ENCODE results near the gene NDUFS5.
"Not testable (repeated sequence)": the region's sequence is repeated elsewhere in the genome, so short reads cannot be mapped to it uniquely, and the experiment has no call there.

Gene NDUFS5

DNA sequence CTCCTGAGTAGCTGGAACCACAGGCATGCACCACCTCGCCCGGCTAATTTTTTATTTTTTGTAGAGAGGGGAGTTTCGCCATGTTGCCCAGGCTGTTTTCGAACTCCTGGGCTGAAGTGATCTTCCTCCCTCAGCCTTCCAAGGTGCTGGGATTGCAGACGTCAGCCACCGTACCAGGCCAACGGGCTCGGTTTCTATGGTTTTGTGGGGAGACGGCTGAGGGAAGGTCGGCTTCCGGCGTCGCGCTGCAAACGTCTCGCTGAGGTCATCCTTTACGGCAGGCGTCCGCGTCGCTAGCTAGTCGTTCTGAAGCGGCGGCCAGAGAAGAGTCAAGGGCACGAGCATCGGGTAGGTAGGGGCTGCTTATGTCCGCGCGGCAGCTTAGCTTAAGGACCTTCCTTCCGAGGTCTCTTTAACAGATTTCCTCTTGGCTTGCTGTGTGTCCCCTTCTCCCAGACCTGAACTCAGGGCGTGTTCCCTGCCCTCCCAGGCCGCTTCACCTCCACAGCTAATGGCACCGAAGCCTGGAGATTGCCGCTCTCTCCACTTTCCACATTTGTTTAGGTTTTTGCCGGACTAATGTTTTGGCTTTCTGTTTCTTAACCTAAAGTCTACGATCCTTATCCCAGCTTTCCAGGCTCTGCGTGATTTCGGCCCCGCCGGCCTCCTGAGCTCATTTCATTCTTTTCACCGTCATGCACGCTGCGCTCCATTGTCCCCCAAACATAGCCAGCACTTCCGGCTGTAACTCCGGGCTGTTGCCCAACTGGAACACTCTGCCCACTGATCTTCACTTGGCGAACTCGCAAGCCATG, at the start of gene NDUFS5:
Gene NDUFS5, plus strand, starts transcription at position 300 of the 815 bp plus-strand sequence. CDS start 2,375 bp downstream, outside the sequence.
- DNase-seq (ENCODE audit: low read depth): peak; percentile 93

DNA sequence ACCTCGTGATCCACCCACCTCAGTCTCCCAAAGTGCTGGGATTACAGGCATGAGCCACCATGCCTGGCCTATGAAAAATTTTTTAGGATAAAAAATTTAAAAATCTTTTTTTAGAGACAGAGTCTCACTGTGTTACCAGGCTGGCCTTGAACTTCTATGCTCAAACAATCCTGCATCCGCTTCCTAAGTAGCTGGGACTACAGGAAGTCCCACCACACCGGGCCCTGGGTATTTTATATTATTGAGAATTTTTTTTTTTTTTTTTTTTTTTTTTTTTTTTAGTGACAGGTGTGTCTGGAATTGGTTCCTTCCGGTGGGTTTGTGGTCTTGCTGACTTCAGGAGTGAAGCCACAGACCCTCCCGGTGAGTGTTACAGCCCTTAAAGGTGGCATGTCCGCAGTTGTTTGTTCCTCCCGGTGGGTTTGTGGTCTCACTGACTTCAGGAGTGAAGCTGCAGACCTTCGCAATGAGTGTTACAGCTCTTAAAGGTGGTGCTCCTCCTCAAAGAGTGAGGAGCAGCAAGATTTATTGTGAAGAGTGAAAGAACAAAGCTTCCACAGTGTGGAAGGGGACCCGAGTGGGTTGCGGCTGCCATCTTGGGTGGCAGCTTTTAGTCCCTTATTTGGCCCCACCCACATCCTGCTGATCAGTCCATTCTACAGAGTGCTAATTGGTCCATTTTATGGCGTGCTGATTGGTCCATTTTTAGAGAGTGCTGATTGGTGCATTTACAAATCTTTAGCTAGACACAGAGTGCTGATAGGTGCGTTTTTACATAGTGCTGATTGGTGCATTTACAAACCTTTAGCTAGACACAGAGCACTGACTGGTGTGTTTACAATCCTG, 48.5 kb upstream of the NDUFS5 start:
- DNase-seq (ENCODE audit: low read depth): not testable (repeated sequence)

DNA sequence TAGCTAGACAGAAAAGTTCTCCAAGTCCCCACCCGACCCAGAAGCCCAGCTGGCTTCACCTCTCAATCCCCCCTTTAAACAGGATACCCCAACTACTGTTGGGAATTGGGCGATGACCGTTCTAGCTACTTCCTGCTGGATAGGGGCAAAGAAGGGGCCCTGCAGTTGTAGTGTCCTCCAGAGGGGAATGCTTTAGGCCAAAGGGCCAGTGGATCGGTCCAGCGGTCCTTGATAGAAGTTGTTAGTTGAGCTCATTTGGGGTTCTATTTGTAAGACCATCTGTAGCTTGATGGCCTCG, 48.0 kb upstream of the NDUFS5 start:
- DNase-seq (ENCODE audit: low read depth): not testable (repeated sequence)

DNA sequence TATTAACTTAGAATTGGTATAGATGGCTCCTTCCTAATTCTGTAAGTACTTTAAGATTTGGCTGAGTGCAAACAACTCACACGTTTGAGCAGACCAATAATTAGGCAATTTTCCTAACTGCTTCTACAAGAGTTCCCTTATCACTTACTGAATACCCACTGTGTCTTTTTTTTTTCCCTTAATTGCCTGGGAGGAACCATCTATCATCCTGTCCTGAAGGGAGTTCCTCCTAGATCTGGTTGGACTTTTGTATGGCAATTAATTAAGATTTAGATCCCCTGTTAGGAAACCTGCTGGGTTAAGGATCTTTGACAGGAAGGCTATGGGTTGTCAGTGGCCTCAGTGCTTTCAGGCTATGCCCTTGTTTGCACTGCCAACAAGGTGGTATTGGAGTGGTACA, 46.8 kb upstream of the NDUFS5 start:
- not testable (repeated sequence) for DNase-seq (ENCODE audit: low read depth)

DNA sequence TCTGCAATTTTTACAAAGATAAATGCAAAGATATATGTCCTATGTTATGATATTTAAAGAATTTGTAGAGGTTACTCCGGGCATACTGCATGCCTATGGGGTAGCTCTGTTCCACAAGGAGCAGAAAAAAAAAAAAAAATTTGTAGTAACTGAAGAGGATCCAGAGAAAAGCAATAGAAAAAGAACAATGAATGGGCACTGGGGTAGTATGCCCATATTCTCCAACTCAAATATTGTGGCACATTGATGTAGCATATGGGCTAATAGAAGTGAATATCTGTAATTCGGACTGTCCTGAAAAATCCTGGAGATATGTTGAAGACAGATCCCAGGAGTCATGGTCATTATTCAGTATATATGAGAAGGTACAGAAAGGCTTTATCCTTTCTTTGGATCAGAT, 36.2 kb upstream of the NDUFS5 start:
- no peak for DNase-seq (ENCODE audit: low read depth)

DNA sequence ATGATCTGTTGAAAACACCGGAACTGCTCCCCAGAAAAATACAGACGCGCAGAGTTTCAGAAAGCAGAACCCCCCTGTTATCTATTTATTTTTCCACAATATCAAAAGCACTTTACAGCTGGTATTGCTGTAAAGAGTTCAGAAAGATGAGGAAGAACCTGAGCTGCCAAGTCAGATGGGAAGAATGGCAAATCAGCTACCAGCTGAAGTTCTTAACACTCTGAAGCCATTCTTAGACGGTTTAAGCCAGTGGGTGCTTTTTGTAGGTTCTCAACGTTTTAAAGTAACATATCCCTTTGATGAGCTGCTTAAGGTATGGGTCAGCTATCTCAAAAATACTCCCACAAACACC, 35.8 kb upstream of the NDUFS5 start:
- peak; percentile 40 for DNase-seq (ENCODE audit: low read depth)

DNA sequence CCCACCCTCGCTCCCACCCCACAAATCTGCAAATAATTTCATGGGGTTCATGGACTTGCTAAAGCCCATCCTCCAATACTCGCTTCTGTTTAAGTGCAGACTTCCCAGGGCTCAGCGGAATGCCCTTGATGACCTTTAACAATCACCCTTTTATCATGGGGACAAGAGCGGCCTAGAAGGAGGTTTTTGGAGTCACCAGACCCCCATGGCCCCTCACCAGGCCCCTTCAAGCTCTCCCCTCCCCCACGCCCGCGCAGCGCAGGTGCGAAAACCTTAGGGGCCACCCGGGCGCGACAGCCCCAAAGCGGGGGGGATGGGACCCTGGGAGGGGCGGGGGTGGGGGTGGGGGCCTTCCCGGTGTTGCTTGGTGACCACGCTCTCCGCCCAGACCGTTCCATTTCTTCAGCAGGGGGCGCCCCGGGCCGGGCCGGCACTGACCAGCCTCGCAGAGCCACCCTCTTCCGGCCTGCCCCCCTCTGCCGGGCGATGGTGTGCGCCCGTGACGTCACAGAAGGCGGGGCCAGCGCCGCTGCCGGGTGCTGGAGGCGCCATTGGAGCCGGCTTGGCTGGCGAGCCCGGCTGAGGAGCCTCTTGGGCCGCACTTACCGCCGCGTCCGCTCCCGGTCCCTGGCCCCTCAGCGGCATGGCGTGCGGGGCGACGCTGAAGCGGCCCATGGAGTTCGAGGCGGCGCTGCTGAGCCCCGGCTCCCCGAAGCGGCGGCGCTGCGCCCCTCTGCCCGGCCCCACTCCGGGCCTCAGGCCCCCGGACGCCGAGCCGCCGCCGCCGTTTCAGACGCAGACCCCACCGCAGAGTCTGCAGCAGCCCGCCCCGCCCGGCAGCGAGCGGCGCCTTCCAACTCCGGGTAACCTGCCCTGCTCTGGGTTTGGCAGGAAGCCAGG, 35.2 kb upstream of the NDUFS5 start, which contains the start of gene AKIRIN1:
Gene AKIRIN1, plus strand, starts transcription at position 539 of the 900 bp plus-strand sequence. Its CDS starts 105 bp downstream, at position 644.
- peak; percentile 95 for DNase-seq (ENCODE audit: low read depth)

DNA sequence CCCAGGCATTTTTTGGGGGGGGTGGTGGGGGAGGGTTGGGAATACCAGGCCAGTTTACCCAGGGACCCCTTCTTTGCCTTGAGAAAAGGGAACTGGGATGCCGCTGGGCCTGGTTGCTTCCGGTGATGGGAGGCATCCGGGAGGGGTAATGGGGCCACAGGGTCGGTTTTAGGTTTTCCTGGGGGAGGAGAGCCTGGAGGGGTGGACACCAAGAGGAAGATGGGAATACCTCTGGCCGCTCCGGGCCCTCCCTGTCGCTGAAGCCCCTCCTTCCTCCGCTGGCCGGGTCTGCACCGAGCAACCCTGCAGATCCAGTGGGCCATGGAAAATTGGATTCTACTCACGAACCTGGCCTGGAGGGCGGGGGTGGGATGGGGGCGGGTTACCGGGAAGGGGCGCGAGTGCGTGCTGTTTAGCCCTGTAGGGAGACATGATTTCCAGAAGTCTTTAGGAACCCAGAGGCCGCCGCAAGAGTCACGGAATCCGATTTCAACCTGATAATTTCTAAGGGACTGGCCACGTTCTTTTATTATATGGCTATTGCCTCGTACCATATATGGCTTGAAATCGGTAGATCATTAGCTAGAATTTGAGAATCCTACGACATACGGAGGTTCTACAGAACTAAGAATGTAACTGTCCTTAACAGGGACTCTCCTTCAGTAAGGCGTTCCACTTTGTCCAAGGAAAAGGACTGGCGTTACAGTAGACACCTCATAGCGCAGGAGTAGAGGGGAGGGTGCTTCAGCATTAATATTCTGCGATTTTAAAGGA, 34.3 kb upstream of the NDUFS5 start:
- DNase-seq (ENCODE audit: low read depth): peak; percentile 56

DNA sequence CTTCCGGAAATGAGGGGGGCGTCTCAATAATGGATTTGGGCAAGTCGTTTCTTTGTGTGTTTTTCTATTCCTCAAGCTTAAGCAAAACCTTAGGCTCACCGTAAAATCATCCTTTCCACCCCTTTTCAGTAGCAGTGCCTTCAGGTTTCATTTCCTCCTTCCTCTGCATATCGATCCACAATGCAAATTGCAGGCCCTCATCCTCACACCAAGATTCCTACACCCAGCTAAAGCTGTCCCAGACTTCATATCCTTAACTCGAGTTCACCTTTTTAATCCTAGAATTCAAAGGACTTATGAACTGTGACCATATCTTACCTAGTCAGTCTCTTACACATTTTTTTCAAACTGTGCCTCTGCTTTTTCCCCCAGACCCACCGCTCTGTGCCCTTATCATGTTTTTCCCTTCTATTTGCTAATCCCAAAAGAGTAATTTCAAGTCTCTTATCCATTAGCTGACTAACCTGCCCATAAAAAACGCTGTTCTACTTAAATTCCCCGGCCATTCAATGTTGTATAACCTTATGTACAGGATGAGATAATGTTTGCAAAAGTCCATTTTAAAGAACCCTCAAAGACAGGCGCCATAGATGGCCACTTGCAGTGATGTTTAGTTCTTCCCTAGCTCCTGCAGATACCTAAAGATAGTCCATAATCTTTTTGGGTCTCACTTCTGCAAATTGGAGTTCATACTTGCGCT, 33.6 kb upstream of the NDUFS5 start:
- DNase-seq (ENCODE audit: low read depth): no peak

DNA sequence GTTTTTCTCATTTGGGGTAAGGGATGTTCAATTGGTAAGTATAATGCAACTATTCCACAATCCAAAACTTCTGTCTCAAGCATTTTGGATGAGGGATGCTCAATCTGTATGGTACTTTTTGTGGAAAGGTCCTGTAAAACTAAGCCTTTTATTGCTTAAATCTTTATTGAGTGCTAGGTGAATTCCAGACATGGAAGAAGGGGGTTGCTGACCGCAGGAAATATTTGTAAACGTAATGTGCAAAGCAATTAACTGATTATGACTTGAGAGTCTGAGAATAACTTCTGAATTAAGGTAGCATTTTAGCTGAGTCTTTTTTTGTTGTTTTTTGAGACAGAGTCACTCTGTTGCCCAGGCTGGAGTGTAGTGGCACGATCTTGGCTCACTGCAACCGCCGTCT, 32.0 kb upstream of the NDUFS5 start:
- DNase-seq (ENCODE audit: low read depth): no peak

DNA sequence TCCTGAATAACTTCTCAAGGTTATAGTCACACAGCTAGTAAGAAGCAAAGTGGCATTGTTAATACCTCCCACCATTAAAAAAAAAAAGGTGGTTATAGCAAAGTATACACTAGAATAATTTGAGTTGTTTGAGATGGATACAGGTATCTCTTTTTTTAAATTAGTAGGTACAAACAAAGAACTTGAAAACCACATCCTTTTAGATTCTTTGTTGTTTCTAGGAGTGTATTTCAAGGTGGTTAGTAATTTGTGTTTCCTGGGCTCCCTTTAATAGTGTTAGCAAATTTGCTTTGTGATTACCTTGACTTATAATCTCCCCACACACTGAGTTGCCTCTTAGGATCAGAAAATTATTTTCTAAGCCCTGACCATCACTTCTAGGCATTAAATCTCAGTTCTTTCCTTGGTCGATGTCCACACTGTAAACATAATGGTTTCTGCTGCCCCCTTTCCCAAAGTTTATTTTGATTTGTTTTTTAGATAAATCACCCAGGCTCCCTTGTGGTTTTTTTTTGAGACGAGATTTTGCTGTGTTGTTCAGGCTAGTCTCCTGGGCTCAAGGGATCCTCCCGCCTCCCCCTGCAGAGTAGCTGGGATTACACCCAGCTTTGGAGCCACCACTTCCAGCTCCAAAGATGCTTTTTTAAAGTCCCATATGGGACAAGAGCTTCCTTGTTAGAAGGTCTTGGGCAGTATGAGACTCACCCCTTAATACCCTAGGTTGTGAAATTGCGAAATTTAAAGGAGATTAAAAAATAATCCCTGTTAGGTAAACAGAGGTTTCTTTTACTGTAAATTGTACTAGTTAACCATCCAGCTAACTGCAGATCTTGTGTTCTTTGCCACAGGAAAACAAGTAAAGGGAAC, 28.9 kb upstream of the NDUFS5 start:
- DNase-seq (ENCODE audit: low read depth): no peak

DNA sequence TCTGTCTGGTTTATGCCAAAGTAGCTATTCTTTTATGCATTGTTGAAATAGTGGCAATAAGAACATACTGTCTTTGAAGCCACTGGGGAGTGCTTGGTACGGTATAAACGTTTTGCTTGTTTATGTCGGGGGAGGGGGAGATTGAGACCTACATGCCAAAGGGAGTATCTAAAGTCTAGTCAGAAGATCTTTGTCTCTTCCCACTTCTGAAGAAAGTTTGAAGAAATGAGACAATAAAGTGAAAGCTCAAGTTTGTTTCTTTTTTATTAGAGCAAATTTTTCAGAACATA, 28.3 kb upstream of the NDUFS5 start:
- DNase-seq (ENCODE audit: low read depth): no peak

DNA sequence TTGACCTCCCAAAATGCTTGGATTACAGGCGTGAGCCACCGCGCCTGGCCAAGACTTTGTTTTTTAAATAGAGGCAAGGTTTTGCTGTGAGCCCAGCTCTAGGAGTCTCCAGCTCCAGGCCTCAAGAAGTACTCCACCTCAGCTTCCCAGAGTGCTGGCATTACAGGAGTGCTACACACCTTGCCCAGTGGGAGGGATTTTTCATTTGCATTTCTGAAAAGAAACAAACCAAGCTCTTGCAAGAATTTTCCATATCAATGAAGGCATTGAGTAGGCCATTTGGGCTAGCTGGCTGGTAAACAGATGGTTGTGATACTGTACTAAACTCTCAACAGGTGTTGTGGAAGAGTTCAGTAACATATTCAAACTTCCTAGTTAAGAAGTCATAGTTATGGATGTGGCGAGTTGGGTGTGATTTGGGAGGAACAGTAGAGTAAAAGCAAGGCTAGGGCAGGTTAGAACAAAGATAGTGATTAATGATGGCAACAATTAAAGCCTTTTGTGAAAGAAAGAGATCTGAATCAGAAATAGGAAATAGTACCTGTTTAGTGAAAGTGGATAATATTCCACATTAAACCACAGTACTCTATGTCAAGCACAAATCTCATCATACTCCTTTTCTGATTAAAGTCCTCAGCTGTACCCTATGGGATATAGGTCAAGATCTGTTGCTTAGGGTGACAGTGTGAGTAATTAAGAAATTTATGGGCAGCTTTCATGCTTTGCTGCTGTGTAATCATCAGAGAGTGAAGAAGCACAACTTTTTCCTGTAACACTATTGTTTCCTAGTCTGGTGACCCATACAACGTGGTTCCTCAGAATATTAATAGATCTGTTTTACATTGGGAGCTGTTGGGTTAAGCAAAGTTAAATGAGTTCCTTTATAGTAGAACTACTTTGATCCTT, 24.4 kb upstream of the NDUFS5 start:
- DNase-seq (ENCODE audit: low read depth): no peak

DNA sequence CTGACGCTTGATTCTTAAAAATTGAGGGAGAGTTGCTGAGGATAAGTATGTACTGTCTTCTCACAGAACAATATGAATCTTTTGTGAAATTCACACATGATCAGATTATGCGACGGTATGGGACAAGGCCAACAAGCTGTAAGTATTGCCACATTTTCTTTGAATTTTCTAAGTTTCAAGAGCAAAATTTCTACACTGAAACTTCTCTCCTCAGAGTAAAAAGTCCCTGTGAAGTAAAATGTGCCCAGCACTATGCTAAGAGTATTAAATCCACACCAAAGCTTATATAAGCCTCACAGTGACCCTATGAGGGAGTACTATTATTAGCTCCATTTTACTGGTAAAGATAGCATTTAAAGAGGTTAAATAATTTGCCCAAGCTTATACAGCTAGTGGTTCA, 22.9 kb upstream of the NDUFS5 start:
- no peak for DNase-seq (ENCODE audit: low read depth)

DNA sequence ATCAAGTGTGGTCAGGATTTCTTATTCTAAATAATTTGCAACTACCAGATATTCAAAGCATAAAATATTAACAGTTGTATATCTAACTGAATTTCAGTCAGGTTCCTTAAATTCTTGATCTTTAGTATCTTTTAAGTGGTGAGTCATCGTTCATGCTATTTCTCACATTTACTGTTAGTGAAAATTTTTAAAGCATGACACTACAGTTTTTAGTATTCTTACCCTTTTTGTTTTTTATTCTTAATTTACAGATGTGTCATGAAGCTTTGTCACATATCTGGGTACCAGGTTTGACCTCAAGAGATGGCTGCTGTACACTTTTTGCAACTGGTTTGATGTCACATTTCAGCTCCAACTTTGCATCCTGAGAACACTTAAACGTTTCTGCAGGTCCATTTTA, 22.4 kb upstream of the NDUFS5 start:
- peak; percentile 46 for DNase-seq (ENCODE audit: low read depth)

DNA sequence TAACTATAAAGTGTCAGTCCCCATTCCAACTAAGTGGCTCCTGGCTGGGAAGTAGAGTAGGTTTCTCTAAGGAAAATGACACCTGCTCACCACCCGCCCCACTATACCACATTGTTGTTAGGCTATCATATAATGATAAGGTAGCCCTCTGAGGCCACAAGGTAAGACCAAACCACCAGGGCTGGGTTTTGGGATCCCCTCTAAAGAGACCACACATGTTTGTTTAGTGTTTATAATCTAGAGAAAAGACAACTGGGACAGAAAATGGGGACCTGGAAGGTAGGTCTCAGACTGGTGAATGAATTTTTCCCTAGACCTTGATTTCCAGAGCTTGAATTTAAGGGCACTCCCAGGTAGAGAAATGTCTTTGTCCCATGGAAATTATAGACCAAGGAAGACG, 19.9 kb upstream of the NDUFS5 start:
- no peak for DNase-seq (ENCODE audit: low read depth)

DNA sequence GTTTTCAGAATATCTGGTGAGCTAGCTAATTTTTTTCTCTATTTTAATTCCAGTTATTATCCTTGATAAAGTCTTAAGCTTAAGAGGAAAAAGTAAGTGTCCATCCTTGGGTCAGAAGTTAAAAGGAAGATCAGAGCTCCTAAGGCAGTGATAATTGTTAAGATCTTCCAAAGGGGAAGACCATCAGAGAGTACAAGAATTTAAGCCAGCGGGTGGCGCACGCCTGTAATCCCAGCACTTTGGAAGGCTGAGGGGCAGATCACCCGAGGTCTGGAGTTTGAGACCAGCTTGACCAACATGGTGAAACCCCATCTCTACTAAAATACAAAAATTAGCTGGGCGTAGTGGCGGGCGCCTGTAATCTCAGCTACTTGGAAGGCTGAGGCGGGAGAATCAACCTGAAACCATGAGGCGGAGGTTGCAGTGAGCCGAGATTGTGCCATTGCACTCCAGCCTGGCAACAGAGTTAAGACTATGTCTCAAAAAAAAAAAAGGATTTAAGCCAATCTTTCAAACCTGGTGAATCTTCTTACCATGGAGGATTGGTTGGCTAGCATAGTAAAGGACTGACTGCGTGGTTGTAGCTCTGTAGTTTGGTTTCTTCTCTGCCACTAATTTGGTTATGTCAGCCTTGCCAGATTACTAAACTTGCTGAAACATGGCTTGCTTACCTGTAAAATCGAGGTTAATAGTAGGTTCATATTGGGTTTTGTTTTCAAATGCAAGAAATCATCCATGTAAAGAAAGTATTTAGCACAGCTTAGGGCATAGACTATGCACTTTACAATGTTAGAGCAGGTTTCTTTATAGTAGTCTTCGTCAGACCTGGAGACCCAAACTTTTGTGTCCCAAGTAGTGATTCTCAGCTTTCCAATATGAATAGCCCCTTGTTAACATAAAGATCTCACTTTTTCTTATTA, 19.2 kb upstream of the NDUFS5 start:
- no peak for DNase-seq (ENCODE audit: low read depth)

DNA sequence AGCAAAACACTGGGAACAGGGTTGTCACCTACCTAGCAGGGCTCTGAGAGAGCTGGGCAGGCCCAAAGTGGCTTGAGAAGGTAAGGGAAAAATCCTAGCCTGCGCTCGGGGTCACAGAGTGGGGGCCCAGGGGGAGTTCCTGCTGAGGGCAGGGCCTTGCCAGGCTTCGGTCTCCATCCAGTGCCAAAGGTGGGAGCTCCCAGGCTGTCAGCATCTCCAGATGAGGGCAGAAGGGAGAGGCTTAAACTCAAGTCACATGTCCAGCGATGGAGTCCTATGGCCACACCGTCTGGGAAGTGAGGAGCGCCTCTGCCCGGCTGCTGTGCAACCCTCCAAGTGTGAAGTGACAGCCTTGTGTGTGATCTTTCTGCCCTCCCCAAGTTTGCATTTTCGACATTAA, 11.2 kb upstream of the NDUFS5 start:
- DNase-seq (ENCODE audit: low read depth): not testable (repeated sequence)

Measured in ELR (cell line).